Keratinocyte (primary cell): Measurements from ENCODE around the gene SIRPG. TPM values are rescaled to one million over a fixed set of nuclear protein-coding genes. Genes with fewer than 3 reads are reported as not detected.

Experiments
- DNase-seq: peaks from one replicate; pipeline ENCODE4 v3.0.0-alpha.2; 2011; ENCODE audit warnings: low read depth, missing footprints, low spot score
- FAIRE-seq: peaks from 2 replicates; lab custom pipeline; 2011; peaks lifted over from hg19 to GRCh38; lab: Jason Lieb, UNC
- H2AFZ ChIP-seq: 2 replicates; pipeline ENCODE4 v1.6.0; 2012; ENCODE audit warnings: low read length, control low read depth, inconsistent platforms; ENCODE audit not compliant: control insufficient read depth
- H3K27ac ChIP-seq: 2 replicates; pipeline ENCODE4 v1.5.1; 2011; ENCODE audit warnings: low read length; ENCODE audit not compliant: control insufficient read depth, insufficient read depth
- H3K27me3 ChIP-seq: 3 replicates; pipeline ENCODE4 v1.6.0; 2011; ENCODE audit warnings: low read length; ENCODE audit not compliant: control insufficient read depth, insufficient read depth; ENCODE audit errors: extremely low read depth
- H3K36me3 ChIP-seq, 2 experiments: 2 replicates in 1 of 2; 3 replicates in 1 of 2; pipeline ENCODE4 v1.5.1; 2011; ENCODE audit warnings: low read length in 2 of 2, mild to moderate bottlenecking in 1 of 2; ENCODE audit not compliant: control insufficient read depth in 2 of 2, insufficient read depth in 2 of 2; ENCODE audit errors: extremely low read depth in 1 of 2
- H3K4me1 ChIP-seq: 3 replicates; pipeline ENCODE4 v1.5.1; 2011; ENCODE audit warnings: low read length; ENCODE audit not compliant: control insufficient read depth, insufficient read depth; ENCODE audit errors: extremely low read depth
- H3K4me2 ChIP-seq: 3 replicates; pipeline ENCODE4 v1.6.0; 2011; ENCODE audit warnings: low read depth, low read length; ENCODE audit not compliant: control insufficient read depth, insufficient read depth; ENCODE audit errors: extremely low read depth
- H3K4me3 ChIP-seq, 3 experiments: fragments of 200-600 bp in 1 of 3; sonication (generic) in 1 of 3; 2 replicates in 2 of 3; 3 replicates in 1 of 3; pipeline ENCODE4 v1.5.1; 2011 to 2016; ENCODE audit warnings: low read length in 3 of 3, mild to moderate bottlenecking in 3 of 3, control low read depth in 2 of 3, inconsistent platforms in 1 of 3, low read depth in 1 of 3, mixed read lengths in 1 of 3, mixed run types in 1 of 3, moderate library complexity in 1 of 3; ENCODE audit not compliant: control insufficient read depth in 2 of 3, insufficient read depth in 2 of 3; ENCODE audit errors: extremely low read depth in 1 of 3
- H3K79me2 ChIP-seq: 2 replicates; pipeline ENCODE4 v1.6.0; 2012; ENCODE audit warnings: low read length; ENCODE audit not compliant: control insufficient read depth, insufficient read depth
- H3K9ac ChIP-seq: 3 replicates; pipeline ENCODE4 v1.6.0; 2011; ENCODE audit warnings: low read length; ENCODE audit not compliant: control insufficient read depth, insufficient read depth; ENCODE audit errors: extremely low read depth
- H3K9me1 ChIP-seq: 3 replicates; pipeline ENCODE4 v1.6.0; 2011; ENCODE audit warnings: low read length; ENCODE audit not compliant: control insufficient read depth, insufficient read depth; ENCODE audit errors: extremely low read depth
- H3K9me3 ChIP-seq: 2 replicates; pipeline ENCODE4 v1.5.1; 2012; ENCODE audit warnings: low read depth, low read length; ENCODE audit not compliant: control insufficient read depth
- H4K20me1 ChIP-seq: 3 replicates; pipeline ENCODE4 v1.6.0; 2011; ENCODE audit warnings: low read length; ENCODE audit not compliant: control insufficient read depth, insufficient read depth; ENCODE audit errors: extremely low read depth
- CTCF ChIP-seq, 3 experiments: IDR thresholded peaks in 1 of 3; conservative IDR thresholded peaks in 1 of 3; optimal IDR thresholded peaks in 1 of 3; 2 replicates in 2 of 3; 3 replicates in 1 of 3; pipeline versions ENCODE3 to v1.5.1; 2011; ENCODE audit warnings: low read length in 3 of 3, mild to moderate bottlenecking in 3 of 3, moderate library complexity in 2 of 3, control low read depth in 1 of 3, inconsistent platforms in 1 of 3; ENCODE audit not compliant: insufficient read depth in 2 of 3; ENCODE audit errors: extremely low read depth in 1 of 3
- EZH2 ChIP-seq: IDR thresholded peaks from one replicate; pipeline ENCODE4 v1.6.1; 2012; ENCODE audit warnings: inconsistent platforms, mild to moderate bottlenecking, low read length, moderate library complexity
- dilution Hi-C: fragments of 300-500 bp; cut with MboI; formaldehyde crosslinking; loops from one replicate; pipeline ENCODE4 v1.7.0; 2020; ENCODE audit warnings: low sequenced_read_pairs; ENCODE audit not compliant: extremely low pct_ligation_motif_present
- polyA plus RNA-seq, 5 experiments: library from polyadenylated mRNA; depleted of rRNA in 3 of 5; stranded (reverse) in 3 of 5; stranded (forward) in 1 of 5; unstranded in 1 of 5; fragments of >200 nt; gene quantifications; 1 replicate in 1 of 5; 2 replicates in 3 of 5; 3 replicates in 1 of 5; pipeline versions ENCODE4 v1.2.1 to v1.2.3, GENCODE V29; 2011 to 2012; ENCODE audit warnings: missing spikeins in 2 of 5, low read depth in 1 of 5, low replicate concordance in 1 of 5

The SIRPG gene
- polyA plus RNA-seq, 1 donor (not counting 4 experiments of a cell fraction or from before 2014, with no cell fraction given) = not detected

DNA sequence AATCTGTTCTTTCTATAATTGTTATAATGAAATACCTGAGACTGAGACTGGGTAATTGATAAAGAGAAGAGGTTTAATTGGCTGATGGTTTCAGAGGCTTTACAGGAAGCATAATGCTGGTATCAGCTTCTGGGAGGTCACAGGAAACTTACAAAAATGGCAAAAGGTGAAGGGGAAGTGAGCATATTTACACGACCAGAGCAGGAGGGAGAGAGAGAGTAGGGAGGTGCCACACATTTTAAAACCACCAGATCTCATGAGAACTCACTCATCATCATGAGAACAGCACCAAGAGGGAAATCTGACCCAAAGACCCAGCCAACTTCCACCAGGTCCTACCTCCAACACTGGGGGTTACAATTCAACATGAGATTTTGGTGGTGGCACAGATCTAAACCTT is 35.1 kb downstream of the SIRPG start:
- Histone ChIP-seq H3K27me3 (no peaks in the 10 kb centered on the region), H3K4me2 (no peak overlapping the region), H3K9ac (no peak overlapping the region), H4K20me1 (no peaks in the 10 kb centered on the region), H3K27ac (no peak overlapping the region), H3K4me1 (peaks cover 8% of the 10 kb centered on the region), H3K36me3 (no peaks in the 10 kb centered on the region), H3K4me3 (no peak overlapping the region), H3K9me1 (no peaks in the 10 kb centered on the region), H3K9me3 (no peaks in the 10 kb centered on the region), H2AFZ (no peak overlapping the region), H3K79me2 (no peaks in the 10 kb centered on the region)
- FAIRE-seq = no peak
- no peak for DNase-seq
- dilution Hi-C loops = no loop called here
- TF ChIP-seq EZH2 (no peak), CTCF (optimal IDR thresholded peaks at IDR 0.05 in 1 of 3, IDR thresholded peaks at IDR 0.05 in 1 of 3, conservative IDR thresholded peaks at IDR 0.05 in 1 of 3; ENCODE audit: extremely low read depth in 1 of 3, insufficient read depth in 2 of 3, low read length in 3 of 3) (no peak)

GRCh38 chr20:1621316-1621715 is 36.3 kb downstream of the SIRPG start:
- H3K4me3 ChIP-seq = no peak overlapping the region
- FAIRE-seq (no peak), DNase-seq (no peak)
- TF ChIP-seq CTCF (optimal IDR thresholded peaks at IDR 0.05 in 1 of 3, IDR thresholded peaks at IDR 0.05 in 1 of 3, conservative IDR thresholded peaks at IDR 0.05 in 1 of 3; ENCODE audit: extremely low read depth in 1 of 3, insufficient read depth in 2 of 3, low read length in 3 of 3) = no peak
- no peak for TF ChIP-seq EZH2
- no peaks in the 10 kb centered on the region for H4K20me1 ChIP-seq
- no peaks in the 10 kb centered on the region for H3K79me2 ChIP-seq
- H3K4me1 ChIP-seq = peaks cover 8% of the 10 kb centered on the region
- no peak overlapping the region for H2AFZ ChIP-seq
- no peaks in the 10 kb centered on the region for H3K27me3 ChIP-seq
- no peak overlapping the region for H3K27ac ChIP-seq
- H3K9me3 ChIP-seq = no peaks in the 10 kb centered on the region
- no peaks in the 10 kb centered on the region for H3K36me3 ChIP-seq
- H3K4me2 ChIP-seq = no peak overlapping the region
- dilution Hi-C loops = no loop called here
- H3K9ac ChIP-seq = no peak overlapping the region
- no peaks in the 10 kb centered on the region for H3K9me1 ChIP-seq
